T-helper 2 cell (primary cell): Measurements from ENCODE around the gene HRH2.
A peak's percentile ranks its signal among the peaks of the same experiment; 100 is the strongest.
"Not testable (repeated sequence)": the region's sequence is repeated elsewhere in the genome, so short reads cannot be mapped to it uniquely, and the experiment has no call there.

Source experiments
- DNase-seq, 5 experiments: peaks; one replicate each; pipeline versions ENCODE4 v3.0.0 to v3.0.0-alpha.2; 2012 to 2022
- total RNA-seq, 2 donors: gene quantifications; one replicate each; lab custom pipeline; 2026; lab: John Stamatoyannopoulos, UW

HRH2 gene
- 9.4 to 12.7 reads per million in 2 donors for total RNA-seq

- DNase-seq: peak in 3 of 5 experiments; percentile 24 to 84 (median 27)
These were observed at the start of gene HRH2 for GRCh38 chr5:175657593-175658271. HRH2 (plus strand) TSS chr5:175658071; CDS start chr5:175683234, 25,163 bp downstream.

- DNase-seq: peak in 1 of 5 experiments; percentile 56
These were observed 48.3 kb upstream of the HRH2 start for GRCh38 chr5:175609526-175609925.

GRCh38 chr5:175610381-175610780, 47.5 kb upstream of the HRH2 start:
- DNase-seq: no peak

GRCh38 chr5:175610898-175611297, 47.0 kb upstream of the HRH2 start:
- DNase-seq: peak in 1 of 5 experiments; percentile 13

- no peak for DNase-seq
These were observed 43.6 kb upstream of the HRH2 start for GRCh38 chr5:175614223-175614815.

GRCh38 chr5:175614861-175615260, 43.0 kb upstream of the HRH2 start:
- no peak for DNase-seq

- DNase-seq: no peak
These were observed 41.8 kb upstream of the HRH2 start for GRCh38 chr5:175616083-175616482.

- not testable (repeated sequence) for DNase-seq
These were observed 41.3 kb upstream of the HRH2 start for GRCh38 chr5:175616527-175616926.

- DNase-seq: no peak
These were observed 40.4 kb upstream of the HRH2 start for GRCh38 chr5:175617447-175617846.

GRCh38 chr5:175620527-175620926, 37.3 kb upstream of the HRH2 start:
- DNase-seq: no peak

- no peak for DNase-seq
These were observed 35.9 kb upstream of the HRH2 start for GRCh38 chr5:175621971-175622370.

GRCh38 chr5:175623088-175623487, 34.8 kb upstream of the HRH2 start:
- no peak for DNase-seq

GRCh38 chr5:175624316-175624715, 33.6 kb upstream of the HRH2 start:
- DNase-seq: no peak

GRCh38 chr5:175627005-175627404, 30.9 kb upstream of the HRH2 start:
- DNase-seq: no peak

- no peak for DNase-seq
These were observed 30.1 kb upstream of the HRH2 start for GRCh38 chr5:175627739-175628138.

- no peak for DNase-seq
These were observed 29.2 kb upstream of the HRH2 start for GRCh38 chr5:175628668-175629067.

GRCh38 chr5:175629261-175629660, 28.6 kb upstream of the HRH2 start:
- DNase-seq: no peak

- no peak for DNase-seq
These were observed 28.1 kb upstream of the HRH2 start for GRCh38 chr5:175629793-175630192.

- DNase-seq: no peak
These were observed 21.9 kb upstream of the HRH2 start for GRCh38 chr5:175635854-175636584.

GRCh38 chr5:175638305-175638704, 19.6 kb upstream of the HRH2 start:
- DNase-seq: no peak

GRCh38 chr5:175640106-175640775, 17.6 kb upstream of the HRH2 start:
- DNase-seq: no peak

- DNase-seq: no peak
These were observed 14.9 kb upstream of the HRH2 start for GRCh38 chr5:175642998-175643397.

GRCh38 chr5:175646251-175646650, 11.6 kb upstream of the HRH2 start:
- DNase-seq: no peak
